NCI-H1092 (cell line): Measurements from ENCODE around the gene CCR4.
"Not testable (repeated sequence)": the region's sequence is repeated elsewhere in the genome, so short reads cannot be mapped to it uniquely, and the experiment has no call there.

ENCODE experiments used
- DNase-seq: peaks from one replicate; lab custom pipeline; 2025; lab: John Stamatoyannopoulos, UW

The CCR4 gene

GRCh38 chr3:32983124-32983523 is 31.7 kb downstream of the CCR4 start:
- no peak for DNase-seq

- not testable (repeated sequence) for DNase-seq
These were observed 33.5 kb downstream of the CCR4 start for GRCh38 chr3:32984918-32985317.

- DNase-seq: no peak
These were observed 37.7 kb downstream of the CCR4 start for GRCh38 chr3:32989171-32989570.

- no peak for DNase-seq
These were observed 38.7 kb downstream of the CCR4 start for GRCh38 chr3:32990116-32990515.

GRCh38 chr3:32991781-32992180 is 40.3 kb downstream of the CCR4 start:
- no peak for DNase-seq

GRCh38 chr3:32992310-32992686 is 40.9 kb downstream of the CCR4 start:
- DNase-seq: no peak

GRCh38 chr3:32994045-32994444 is 42.6 kb downstream of the CCR4 start:
- no peak for DNase-seq

GRCh38 chr3:32995098-32995497 is 43.7 kb downstream of the CCR4 start:
- DNase-seq: no peak

GRCh38 chr3:32996048-32996754 is 44.8 kb downstream of the CCR4 start:
- no peak for DNase-seq

- no peak for DNase-seq
These were observed 45.3 kb downstream of the CCR4 start for GRCh38 chr3:32996755-32997091.

GRCh38 chr3:32998631-32999451 is 47.4 kb downstream of the CCR4 start:
- no peak for DNase-seq

GRCh38 chr3:33000691-33001385 is 49.4 kb downstream of the CCR4 start:
- DNase-seq: no peak

GRCh38 chr3:33001889-33002288 is 50.4 kb downstream of the CCR4 start:
- no peak for DNase-seq

- no peak for DNase-seq
These were observed 51.9 kb downstream of the CCR4 start for GRCh38 chr3:33003308-33003707.

- DNase-seq: no peak
These were observed 52.8 kb downstream of the CCR4 start for GRCh38 chr3:33004205-33004604.

- no peak for DNase-seq
These were observed 53.5 kb downstream of the CCR4 start for GRCh38 chr3:33004961-33005360.
